ENCODE results near the gene STK32B. TPM values are rescaled to one million over a fixed set of nuclear protein-coding genes. Genes with fewer than 3 reads are reported as not detected.

Gene STK32B
- total and polyA plus RNA-seq, 2 experiments from 2014 or later = not detected

DNA sequence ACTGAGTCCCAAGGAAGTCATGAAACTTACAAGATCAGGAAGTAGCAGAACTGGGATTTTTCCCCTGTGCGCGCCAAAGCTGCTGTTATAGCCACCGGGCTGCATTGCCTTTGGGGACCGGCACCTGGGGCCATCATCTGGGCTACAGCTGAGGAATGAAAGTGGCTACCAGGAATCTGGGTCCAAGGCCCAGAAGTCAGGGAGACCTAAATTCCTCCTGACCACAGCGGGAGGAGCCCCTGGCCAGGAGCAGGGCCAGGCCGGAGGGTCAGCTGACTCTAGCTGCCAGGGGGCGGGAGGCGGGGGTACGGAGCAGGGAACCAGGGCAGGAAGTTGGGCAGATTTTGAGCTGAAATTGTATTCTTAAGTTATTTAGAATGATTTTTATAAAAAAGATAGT lies 414.7 kb downstream of the STK32B start:
- no peaks in the 10 kb centered on the region for H3K27me3 ChIP-seq
- DNase-seq (ENCODE audit: low read depth in 1 of 2, low spot score in 1 of 2) = no peak
- H3K4me3 ChIP-seq = no peak overlapping the region
- no peaks in the 10 kb centered on the region for H3K9me3 ChIP-seq (ENCODE audit: low read depth)
- H3K4me1 ChIP-seq (ENCODE audit: low read depth) = no peaks in the 10 kb centered on the region
- TF ChIP-seq, protein P1, sequence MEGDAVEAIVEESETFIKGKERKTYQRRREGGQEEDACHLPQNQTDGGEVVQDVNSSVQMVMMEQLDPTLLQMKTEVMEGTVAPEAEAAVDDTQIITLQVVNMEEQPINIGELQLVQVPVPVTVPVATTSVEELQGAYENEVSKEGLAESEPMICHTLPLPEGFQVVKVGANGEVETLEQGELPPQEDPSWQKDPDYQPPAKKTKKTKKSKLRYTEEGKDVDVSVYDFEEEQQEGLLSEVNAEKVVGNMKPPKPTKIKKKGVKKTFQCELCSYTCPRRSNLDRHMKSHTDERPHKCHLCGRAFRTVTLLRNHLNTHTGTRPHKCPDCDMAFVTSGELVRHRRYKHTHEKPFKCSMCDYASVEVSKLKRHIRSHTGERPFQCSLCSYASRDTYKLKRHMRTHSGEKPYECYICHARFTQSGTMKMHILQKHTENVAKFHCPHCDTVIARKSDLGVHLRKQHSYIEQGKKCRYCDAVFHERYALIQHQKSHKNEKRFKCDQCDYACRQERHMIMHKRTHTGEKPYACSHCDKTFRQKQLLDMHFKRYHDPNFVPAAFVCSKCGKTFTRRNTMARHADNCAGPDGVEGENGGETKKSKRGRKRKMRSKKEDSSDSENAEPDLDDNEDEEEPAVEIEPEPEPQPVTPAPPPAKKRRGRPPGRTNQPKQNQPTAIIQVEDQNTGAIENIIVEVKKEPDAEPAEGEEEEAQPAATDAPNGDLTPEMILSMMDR (IDR thresholded peaks at IDR 0.05; ENCODE audit: low read depth, low read length) = no peak
- no peak overlapping the region for H3K27ac ChIP-seq
- H3K36me3 ChIP-seq = no peaks in the 10 kb centered on the region

DNA sequence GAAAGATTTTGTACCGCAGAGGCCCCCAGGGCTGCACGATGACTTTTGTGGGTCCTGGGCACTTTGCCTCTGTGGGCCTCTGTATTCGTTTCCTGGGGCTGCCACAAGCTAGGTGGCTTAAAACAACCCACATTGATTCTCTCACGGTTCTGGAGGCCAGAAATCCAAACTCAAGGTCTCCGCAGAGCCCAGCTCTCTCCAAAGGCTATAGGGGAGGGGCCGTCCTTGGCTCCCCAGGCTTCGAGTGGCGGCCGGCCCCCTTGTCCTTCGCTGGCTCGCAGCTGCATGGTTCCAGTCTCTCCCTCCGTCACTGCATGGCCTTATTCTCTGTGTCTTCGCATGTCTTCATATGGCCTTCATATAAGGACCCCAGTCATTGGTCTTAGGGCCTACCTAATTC lies 415.8 kb downstream of the STK32B start:
- no peaks in the 10 kb centered on the region for H3K4me1 ChIP-seq (ENCODE audit: low read depth)

DNA sequence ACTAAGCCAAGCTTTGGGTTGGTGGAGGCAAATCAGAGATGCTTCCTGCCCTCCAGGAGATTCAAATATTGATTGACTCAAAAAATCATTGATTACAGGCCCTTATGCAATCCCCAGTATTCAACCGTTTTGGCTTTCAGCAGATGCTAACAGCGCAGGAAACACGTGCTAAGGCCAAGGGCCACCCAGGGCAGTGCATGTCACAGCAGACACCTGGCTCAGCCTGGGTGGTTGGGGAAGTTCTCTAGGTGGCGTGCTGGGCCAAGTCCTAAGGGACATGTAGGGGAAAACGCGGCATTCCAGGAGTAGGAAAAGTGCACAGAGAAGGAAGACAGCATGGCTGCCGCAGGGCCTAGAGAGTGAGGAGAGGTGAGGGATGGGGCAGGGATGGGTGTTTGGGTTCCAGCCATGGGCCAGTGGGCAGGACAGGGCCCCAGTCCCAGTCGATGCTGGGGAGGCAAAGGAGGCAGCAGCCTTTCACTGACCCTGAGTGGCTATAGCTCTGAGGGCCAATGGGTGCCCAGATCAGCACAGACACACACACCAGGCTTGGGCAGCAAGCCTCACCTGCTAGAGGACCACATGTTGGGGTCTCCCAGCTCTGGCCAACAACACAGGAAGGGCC lies 418.0 kb downstream of the STK32B start:
- no peaks in the 10 kb centered on the region for H3K36me3 ChIP-seq
- DNase-seq (ENCODE audit: low read depth in 1 of 2, low spot score in 1 of 2) = no peak
- no peak overlapping the region for H3K4me3 ChIP-seq
- no peaks in the 10 kb centered on the region for H3K9me3 ChIP-seq (ENCODE audit: low read depth)
- H3K27me3 ChIP-seq = no peaks in the 10 kb centered on the region
- H3K4me1 ChIP-seq (ENCODE audit: low read depth) = no peaks in the 10 kb centered on the region
- H3K27ac ChIP-seq = no peak overlapping the region
- TF ChIP-seq, protein P1 (IDR thresholded peaks at IDR 0.05; ENCODE audit: low read depth, low read length) = no peak

More for the DNA sequence above, 415.8 kb downstream of the STK32B start:
- Histone ChIP-seq H3K36me3 (no peaks in the 10 kb centered on the region), H3K9me3 (ENCODE audit: low read depth) (no peaks in the 10 kb centered on the region), H3K27ac (no peak overlapping the region), H3K27me3 (no peaks in the 10 kb centered on the region), H3K4me3 (no peak overlapping the region)
- TF ChIP-seq, protein P1 (IDR thresholded peaks at IDR 0.05; ENCODE audit: low read depth, low read length) = no peak
- no peak for DNase-seq (ENCODE audit: low read depth in 1 of 2, low spot score in 1 of 2)

DNA sequence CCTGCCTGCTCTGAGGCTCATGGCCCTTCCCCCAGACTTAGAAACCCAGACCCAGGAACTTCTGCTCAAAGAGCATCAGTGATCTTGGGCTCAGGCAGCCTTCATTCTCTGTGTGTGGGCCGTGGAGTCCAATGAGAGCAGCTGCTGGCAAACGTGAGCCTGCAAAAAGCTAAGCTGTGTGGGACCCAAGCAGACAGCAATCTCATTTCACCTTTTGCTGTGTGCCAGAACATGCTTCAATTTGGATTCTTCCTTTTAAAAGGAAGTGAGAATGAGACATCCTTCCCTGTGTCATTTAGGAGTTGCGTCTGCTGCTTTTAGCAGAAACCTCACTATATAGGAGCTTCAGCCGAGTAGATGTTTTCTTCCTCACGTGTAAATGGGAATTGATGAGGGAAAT lies 418.6 kb downstream of the STK32B start:
- DNase-seq (ENCODE audit: low read depth in 1 of 2, low spot score in 1 of 2) = no peak
- no peaks in the 10 kb centered on the region for H3K27me3 ChIP-seq
- no peak overlapping the region for H3K27ac ChIP-seq
- TF ChIP-seq, protein P1 (IDR thresholded peaks at IDR 0.05; ENCODE audit: low read depth, low read length) = no peak
- no peak overlapping the region for H3K4me3 ChIP-seq
- no peaks in the 10 kb centered on the region for H3K9me3 ChIP-seq (ENCODE audit: low read depth)
- no peaks in the 10 kb centered on the region for H3K4me1 ChIP-seq (ENCODE audit: low read depth)
- no peaks in the 10 kb centered on the region for H3K36me3 ChIP-seq

DNA sequence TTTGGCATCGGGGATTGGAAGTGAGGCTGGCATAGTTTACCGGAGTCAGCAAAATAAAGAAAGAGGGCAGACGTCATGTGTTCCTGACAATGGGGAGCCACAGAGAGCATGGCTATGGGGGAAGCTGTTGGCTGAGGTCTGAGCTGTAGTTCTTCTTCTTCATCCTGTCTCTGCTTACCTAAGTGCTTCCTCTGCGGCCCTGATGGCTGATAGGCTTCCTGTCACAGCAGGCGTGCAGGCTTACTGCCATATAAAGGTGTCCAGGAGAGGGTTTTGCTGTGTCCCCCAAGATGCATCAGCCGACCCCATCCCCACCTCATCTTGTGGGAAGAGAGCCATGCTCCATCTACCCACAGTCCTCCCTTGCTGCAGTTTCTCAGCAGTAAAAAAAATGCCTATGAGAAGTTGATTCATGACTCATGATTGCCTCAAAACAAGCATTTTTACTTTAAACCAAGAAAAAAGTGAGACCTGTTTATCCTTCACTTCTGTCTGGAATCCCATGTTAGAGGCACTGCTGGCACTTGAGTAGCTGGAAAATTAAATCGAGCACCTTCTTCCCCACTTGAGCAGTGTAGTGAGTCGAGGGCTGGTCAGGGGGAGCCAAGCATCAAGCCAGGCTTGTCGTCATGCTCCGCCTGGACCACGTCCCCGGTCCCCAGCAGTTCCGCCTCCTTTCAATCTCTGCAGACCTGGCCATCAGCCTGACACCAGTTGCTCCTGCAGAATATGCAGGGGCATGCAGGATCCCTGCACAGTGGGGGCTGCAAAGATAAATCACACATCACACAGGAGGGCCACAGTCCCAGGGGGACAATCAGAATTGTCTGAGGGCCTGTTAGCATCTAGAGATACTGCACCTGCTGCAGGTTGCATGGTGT lies 419.3 kb downstream of the STK32B start:
- no peak for DNase-seq (ENCODE audit: low read depth in 1 of 2, low spot score in 1 of 2)
- H3K4me3 ChIP-seq = no peak overlapping the region
- H3K4me1 ChIP-seq (ENCODE audit: low read depth) = no peaks in the 10 kb centered on the region
- TF ChIP-seq, protein P1 (IDR thresholded peaks at IDR 0.05; ENCODE audit: low read depth, low read length) = no peak
- H3K9me3 ChIP-seq (ENCODE audit: low read depth) = no peaks in the 10 kb centered on the region
- H3K27me3 ChIP-seq = no peaks in the 10 kb centered on the region
- no peaks in the 10 kb centered on the region for H3K36me3 ChIP-seq
- no peak overlapping the region for H3K27ac ChIP-seq

Data from cardiac muscle cell (in vitro differentiated cells and primary cell).